HL-60 (cell line): ENCODE measurements around the gene ZMIZ1.

Experiments
- CTCF ChIP-seq: IDR thresholded peaks from one replicate; pipeline ENCODE4 v1.5.1; 2011; ENCODE audit warnings: low read length, control low read depth, inconsistent platforms; ENCODE audit not compliant: insufficient read depth
- GABPA ChIP-seq: IDR thresholded peaks from 2 replicates; pipeline ENCODE4 v1.6.1; 2012; ENCODE audit warnings: low read depth
- POLR2AphosphoS5 ChIP-seq: IDR thresholded peaks from 2 replicates; pipeline ENCODE4 v1.6.1; 2012; ENCODE audit warnings: low read depth
- REST ChIP-seq: IDR thresholded peaks from 2 replicates; pipeline ENCODE4 v1.6.1; 2012; ENCODE audit warnings: low read depth; ENCODE audit not compliant: insufficient replicate concordance
- SPI1 ChIP-seq: IDR thresholded peaks from 2 replicates; pipeline ENCODE4 v1.6.1; 2012; ENCODE audit warnings: low read depth, mild to moderate bottlenecking, borderline replicate concordance

- TF ChIP-seq CTCF: no peak
- TF ChIP-seq REST: no peak
- no peak for TF ChIP-seq POLR2AphosphoS5
- TF ChIP-seq SPI1: no peak
- TF ChIP-seq GABPA: no peak
Observed at GRCh38 chr10:79346012-79346340, 277.2 kb downstream of the ZMIZ1 start.
